DND-41 (cell line): ENCODE data around the gene CMSS1.

ENCODE experiments used
- ATAC-seq: fragments of 200-7000 bp; cut with Tn5 transposase; 3 replicates; pipeline ENCODE4 v1.9.1; 2021; ENCODE audit warnings: low read depth; ENCODE audit not compliant: insufficient read depth
- DNase-seq: peaks from one replicate; pipeline ENCODE4 v3.0.0-alpha.2; 2020
- H2AFZ ChIP-seq: 2 replicates; pipeline ENCODE4 v1.6.0; 2012; ENCODE audit warnings: low read depth, low read length
- H3K27ac ChIP-seq: 2 replicates; pipeline ENCODE4 v1.5.1; 2012; ENCODE audit warnings: low read length, inconsistent platforms
- H3K27me3 ChIP-seq: fragments of 200-600 bp; sonication (generic); 2 replicates; pipeline ENCODE4 v1.6.0; 2012; ENCODE audit warnings: low read length, mild to moderate bottlenecking, inconsistent platforms; ENCODE audit not compliant: insufficient read depth, poor library complexity
- H3K36me3 ChIP-seq: 2 replicates; pipeline ENCODE4 v1.5.1; 2012; ENCODE audit warnings: low read length, inconsistent platforms; ENCODE audit not compliant: insufficient read depth
- H3K4me1 ChIP-seq: 2 replicates; pipeline ENCODE4 v1.5.1; 2012; ENCODE audit warnings: mild to moderate bottlenecking, low read length; ENCODE audit not compliant: insufficient read depth
- H3K4me2 ChIP-seq: 2 replicates; pipeline ENCODE4 v1.6.0; 2012; ENCODE audit warnings: mild to moderate bottlenecking, moderate library complexity, low read length, inconsistent platforms; ENCODE audit not compliant: insufficient read depth
- H3K4me3 ChIP-seq, 2 experiments: fragments of 200-600 bp in 1 of 2; shearing (Covaris generic) in 1 of 2; 2 replicates each; pipeline ENCODE4 v1.5.1; 2012 to 2016; ENCODE audit warnings: inconsistent platforms in 2 of 2, low read length in 2 of 2, mild to moderate bottlenecking in 2 of 2, low read depth in 1 of 2, moderate library complexity in 1 of 2
- H3K79me2 ChIP-seq: 2 replicates; pipeline ENCODE4 v1.6.0; 2012; ENCODE audit warnings: low read length, inconsistent platforms; ENCODE audit not compliant: insufficient read depth
- H3K9ac ChIP-seq: 2 replicates; pipeline ENCODE4 v1.6.0; 2012; ENCODE audit warnings: low read depth, mild to moderate bottlenecking, inconsistent platforms, low read length, moderate library complexity
- H3K9me3 ChIP-seq: 2 replicates; pipeline ENCODE4 v1.5.1; 2012; ENCODE audit warnings: low read length, moderate library complexity, mild to moderate bottlenecking, inconsistent platforms; ENCODE audit not compliant: insufficient read depth, severe bottlenecking
- H4K20me1 ChIP-seq: 2 replicates; pipeline ENCODE4 v1.6.0; 2012; ENCODE audit warnings: low read length; ENCODE audit not compliant: insufficient read depth
- EZH2 ChIP-seq: IDR thresholded peaks from 3 replicates; pipeline ENCODE4 v1.6.1; 2012; ENCODE audit warnings: borderline replicate concordance, low read depth, mild to moderate bottlenecking, moderate library complexity, low read length, inconsistent platforms; ENCODE audit not compliant: severe bottlenecking
- TF ChIP-seq, protein P1 (sequence below): IDR thresholded peaks from 2 replicates; pipeline ENCODE4 v1.5.1; 2012; ENCODE audit warnings: borderline replicate concordance, low read length, moderate library complexity, mild to moderate bottlenecking; ENCODE audit not compliant: poor library complexity, severe bottlenecking; ENCODE audit errors: extremely low read depth

Gene CMSS1

GRCh38 chr3:100198579-100199269, 381.1 kb downstream of the CMSS1 start:
- H3K9me3 ChIP-seq: no peaks in the 10 kb centered on the region
- no peak overlapping the region for H3K27ac ChIP-seq
- H3K9ac ChIP-seq: no peak overlapping the region
- no peak for TF ChIP-seq EZH2
- TF ChIP-seq, protein P1, sequence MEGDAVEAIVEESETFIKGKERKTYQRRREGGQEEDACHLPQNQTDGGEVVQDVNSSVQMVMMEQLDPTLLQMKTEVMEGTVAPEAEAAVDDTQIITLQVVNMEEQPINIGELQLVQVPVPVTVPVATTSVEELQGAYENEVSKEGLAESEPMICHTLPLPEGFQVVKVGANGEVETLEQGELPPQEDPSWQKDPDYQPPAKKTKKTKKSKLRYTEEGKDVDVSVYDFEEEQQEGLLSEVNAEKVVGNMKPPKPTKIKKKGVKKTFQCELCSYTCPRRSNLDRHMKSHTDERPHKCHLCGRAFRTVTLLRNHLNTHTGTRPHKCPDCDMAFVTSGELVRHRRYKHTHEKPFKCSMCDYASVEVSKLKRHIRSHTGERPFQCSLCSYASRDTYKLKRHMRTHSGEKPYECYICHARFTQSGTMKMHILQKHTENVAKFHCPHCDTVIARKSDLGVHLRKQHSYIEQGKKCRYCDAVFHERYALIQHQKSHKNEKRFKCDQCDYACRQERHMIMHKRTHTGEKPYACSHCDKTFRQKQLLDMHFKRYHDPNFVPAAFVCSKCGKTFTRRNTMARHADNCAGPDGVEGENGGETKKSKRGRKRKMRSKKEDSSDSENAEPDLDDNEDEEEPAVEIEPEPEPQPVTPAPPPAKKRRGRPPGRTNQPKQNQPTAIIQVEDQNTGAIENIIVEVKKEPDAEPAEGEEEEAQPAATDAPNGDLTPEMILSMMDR: no peak
- H3K4me3 ChIP-seq: no peak overlapping the region
- ATAC-seq (no peak), DNase-seq (no peak)
- no peaks in the 10 kb centered on the region for H3K36me3 ChIP-seq
- H3K27me3 ChIP-seq: no peaks in the 10 kb centered on the region
- no peak overlapping the region for H2AFZ ChIP-seq
- H3K4me1 ChIP-seq: no peaks in the 10 kb centered on the region
- no peak overlapping the region for H3K4me2 ChIP-seq
- H3K79me2 ChIP-seq: no peaks in the 10 kb centered on the region
- no peaks in the 10 kb centered on the region for H4K20me1 ChIP-seq

DNA sequence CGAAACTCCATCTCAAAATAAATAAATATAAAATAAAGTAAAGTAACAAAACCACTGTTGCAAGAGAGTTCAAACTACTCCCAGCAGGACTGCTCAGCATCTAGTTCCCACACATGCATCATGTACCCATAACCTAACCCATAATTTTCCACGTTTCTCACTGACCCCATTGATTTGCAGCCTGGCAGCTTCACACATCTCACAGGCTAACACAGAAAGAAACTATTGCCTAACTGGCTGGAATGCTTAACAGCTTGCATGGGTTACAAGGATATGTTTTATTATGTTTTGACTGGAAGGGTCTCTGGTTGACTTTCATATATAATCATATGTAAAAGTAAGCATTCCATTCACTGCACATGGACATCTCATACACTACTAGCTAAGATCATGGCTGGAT, 387.5 kb downstream of the CMSS1 start:
- ATAC-seq: no peak
- peaks cover 7% of the 10 kb centered on the region for H3K4me1 ChIP-seq
- H3K27ac ChIP-seq: no peak overlapping the region

GRCh38 chr3:100206687-100207086, 389.0 kb downstream of the CMSS1 start:
- ATAC-seq: no peak
- TF ChIP-seq, protein P1: no peak
- no peak for TF ChIP-seq EZH2

More for the DNA sequence above, 387.5 kb downstream of the CMSS1 start:
- Histone ChIP-seq H4K20me1 (no peaks in the 10 kb centered on the region), H3K4me2 (no peak overlapping the region), H3K4me3 (no peak overlapping the region), H3K27me3 (no peaks in the 10 kb centered on the region), H2AFZ (no peak overlapping the region), H3K79me2 (no peaks in the 10 kb centered on the region), H3K9ac (no peak overlapping the region), H3K9me3 (no peaks in the 10 kb centered on the region), H3K36me3 (no peaks in the 10 kb centered on the region)
- no peak for TF ChIP-seq EZH2
- TF ChIP-seq, protein P1: no peak
- no peak for DNase-seq

DNA sequence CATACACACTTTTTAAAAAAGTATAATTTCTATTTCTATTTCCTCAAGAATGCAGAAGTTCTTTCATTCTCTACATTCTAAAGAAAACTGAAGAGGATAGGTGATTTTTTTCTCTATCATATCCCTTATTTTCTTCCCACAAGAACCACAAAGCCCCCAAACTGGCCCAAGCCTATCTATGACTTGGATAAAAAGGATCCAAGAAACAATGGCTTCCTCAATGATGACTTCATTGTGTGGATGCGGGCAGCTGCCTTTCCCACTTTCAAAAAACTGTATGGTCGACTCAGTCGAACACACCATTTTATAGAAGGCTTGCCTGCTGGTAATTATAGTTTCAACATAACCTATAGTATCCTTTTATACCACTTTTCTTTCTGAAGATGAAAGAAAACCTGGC, 390.2 kb downstream of the CMSS1 start:
- no peak for DNase-seq
- H3K9me3 ChIP-seq: no peaks in the 10 kb centered on the region
- no peaks in the 10 kb centered on the region for H3K79me2 ChIP-seq
- TF ChIP-seq EZH2: no peak
- TF ChIP-seq, protein P1: no peak
- no peak overlapping the region for H3K9ac ChIP-seq
- no peak overlapping the region for H3K4me3 ChIP-seq
- no peak overlapping the region for H3K4me2 ChIP-seq
- H3K27me3 ChIP-seq: no peaks in the 10 kb centered on the region
- peaks cover 15% of the 10 kb centered on the region for H3K4me1 ChIP-seq
- H2AFZ ChIP-seq: no peak overlapping the region
- no peaks in the 10 kb centered on the region for H3K36me3 ChIP-seq
- H3K27ac ChIP-seq: no peak overlapping the region
- H4K20me1 ChIP-seq: no peaks in the 10 kb centered on the region
- ATAC-seq: no peak

More at GRCh38 chr3:100206687-100207086, 389.0 kb downstream of the CMSS1 start:
- Histone ChIP-seq H3K79me2 (no peaks in the 10 kb centered on the region), H3K4me2 (no peak overlapping the region), H3K36me3 (no peaks in the 10 kb centered on the region), H3K4me3 (no peak overlapping the region), H3K4me1 (peaks cover 15% of the 10 kb centered on the region), H2AFZ (no peak overlapping the region), H4K20me1 (no peaks in the 10 kb centered on the region), H3K27me3 (no peaks in the 10 kb centered on the region), H3K9ac (no peak overlapping the region), H3K27ac (no peak overlapping the region), H3K9me3 (no peaks in the 10 kb centered on the region)
- DNase-seq: no peak
